GM23338 (cell line): ENCODE data around the gene USP2.

Source experiments
- CREB1 ChIP-seq: fragments of 250-450 bp; sonication (Bioruptor Pico); IDR thresholded peaks from 2 replicates; pipeline ENCODE4 v1.5.0; 2020; ENCODE audit warnings: low read depth, mild to moderate bottlenecking, moderate library complexity
- EZH2 ChIP-seq: fragments of 200-600 bp; sonication (generic); IDR thresholded peaks from one replicate; pipeline ENCODE4 v1.8.0; 2017; ENCODE audit warnings: antibody characterized with exemption, mild to moderate bottlenecking, low read depth; ENCODE audit not compliant: unreplicated experiment
- EZH2phosphoT487 ChIP-seq: fragments of 200-600 bp; sonication (generic); IDR thresholded peaks from one replicate; pipeline ENCODE4 v1.8.1; 2018; ENCODE audit warnings: antibody characterized with exemption; ENCODE audit not compliant: unreplicated experiment
- JUNB ChIP-seq: IDR thresholded peaks from one replicate; pipeline ENCODE4 v1.6.1; 2016; ENCODE audit warnings: antibody characterized with exemption; ENCODE audit not compliant: unreplicated experiment
- NANOG ChIP-seq: IDR thresholded peaks from 2 replicates; pipeline ENCODE4 v1.6.1; 2016; ENCODE audit warnings: antibody characterized with exemption, borderline replicate concordance
- POLR2AphosphoS5 ChIP-seq: IDR thresholded peaks from 2 replicates; pipeline ENCODE4 v1.6.1; 2016; ENCODE audit warnings: antibody characterized with exemption, low read depth
- TF ChIP-seq, protein P1 (sequence below), 2 experiments: fragments of 200-600 bp in 1 of 2; sonication (generic) in 1 of 2; conservative IDR thresholded peaks; 2 replicates each; pipeline versions ENCODE4 v1.5.1 to v1.6.1; 2016 to 2017; ENCODE audit warnings: antibody characterized with exemption in 2 of 2, low read depth in 2 of 2, mild to moderate bottlenecking in 2 of 2, moderate library complexity in 1 of 2
- TF ChIP-seq, protein P2 (sequence below): IDR thresholded peaks from one replicate; pipeline ENCODE4 v1.6.1; 2018; ENCODE audit warnings: antibody characterized with exemption; ENCODE audit not compliant: unreplicated experiment

DNA sequence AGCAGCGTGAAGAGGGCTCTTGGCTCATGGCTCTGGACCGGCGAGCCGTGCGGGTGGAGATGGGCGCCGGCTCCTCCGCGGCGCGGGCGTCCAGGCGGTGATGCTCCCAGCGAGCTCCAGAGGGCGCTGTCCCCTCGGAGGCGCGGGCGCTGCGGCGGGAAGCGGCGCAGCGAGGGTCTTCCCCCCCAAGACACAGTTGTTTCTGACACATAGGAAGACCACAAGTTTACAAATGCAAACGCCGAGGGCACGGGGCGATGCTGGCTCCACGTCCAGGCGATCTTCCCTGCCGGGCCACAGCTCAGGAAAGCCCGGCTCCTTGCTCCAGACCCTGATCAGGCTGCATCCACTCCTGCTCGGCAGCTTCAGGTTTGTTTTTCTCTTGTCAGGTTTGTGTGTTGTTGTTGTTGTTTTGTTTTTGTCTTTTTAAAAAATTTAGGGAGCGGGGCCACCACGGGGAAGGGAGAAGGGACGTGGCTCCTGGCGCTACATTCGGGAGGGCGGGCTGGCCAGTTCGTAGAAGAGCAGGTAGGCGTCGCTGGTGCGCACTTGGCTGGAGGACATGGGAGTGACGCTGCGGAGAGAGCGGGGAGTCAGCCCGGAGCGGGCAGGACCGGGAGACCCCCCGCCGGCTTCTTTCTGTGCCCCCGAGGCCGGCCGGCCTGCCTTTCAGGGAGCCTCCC, 25.0 kb downstream of the USP2 start:
- TF ChIP-seq EZH2phosphoT487, result no peak
- TF ChIP-seq, protein P1, sequence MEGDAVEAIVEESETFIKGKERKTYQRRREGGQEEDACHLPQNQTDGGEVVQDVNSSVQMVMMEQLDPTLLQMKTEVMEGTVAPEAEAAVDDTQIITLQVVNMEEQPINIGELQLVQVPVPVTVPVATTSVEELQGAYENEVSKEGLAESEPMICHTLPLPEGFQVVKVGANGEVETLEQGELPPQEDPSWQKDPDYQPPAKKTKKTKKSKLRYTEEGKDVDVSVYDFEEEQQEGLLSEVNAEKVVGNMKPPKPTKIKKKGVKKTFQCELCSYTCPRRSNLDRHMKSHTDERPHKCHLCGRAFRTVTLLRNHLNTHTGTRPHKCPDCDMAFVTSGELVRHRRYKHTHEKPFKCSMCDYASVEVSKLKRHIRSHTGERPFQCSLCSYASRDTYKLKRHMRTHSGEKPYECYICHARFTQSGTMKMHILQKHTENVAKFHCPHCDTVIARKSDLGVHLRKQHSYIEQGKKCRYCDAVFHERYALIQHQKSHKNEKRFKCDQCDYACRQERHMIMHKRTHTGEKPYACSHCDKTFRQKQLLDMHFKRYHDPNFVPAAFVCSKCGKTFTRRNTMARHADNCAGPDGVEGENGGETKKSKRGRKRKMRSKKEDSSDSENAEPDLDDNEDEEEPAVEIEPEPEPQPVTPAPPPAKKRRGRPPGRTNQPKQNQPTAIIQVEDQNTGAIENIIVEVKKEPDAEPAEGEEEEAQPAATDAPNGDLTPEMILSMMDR (conservative IDR thresholded peaks at IDR 0.05; ENCODE audit: low read depth in 2 of 2), result peak; percentile 83 to 94
- no peak for TF ChIP-seq POLR2AphosphoS5
- TF ChIP-seq EZH2, result no peak
- TF ChIP-seq, protein P2, sequence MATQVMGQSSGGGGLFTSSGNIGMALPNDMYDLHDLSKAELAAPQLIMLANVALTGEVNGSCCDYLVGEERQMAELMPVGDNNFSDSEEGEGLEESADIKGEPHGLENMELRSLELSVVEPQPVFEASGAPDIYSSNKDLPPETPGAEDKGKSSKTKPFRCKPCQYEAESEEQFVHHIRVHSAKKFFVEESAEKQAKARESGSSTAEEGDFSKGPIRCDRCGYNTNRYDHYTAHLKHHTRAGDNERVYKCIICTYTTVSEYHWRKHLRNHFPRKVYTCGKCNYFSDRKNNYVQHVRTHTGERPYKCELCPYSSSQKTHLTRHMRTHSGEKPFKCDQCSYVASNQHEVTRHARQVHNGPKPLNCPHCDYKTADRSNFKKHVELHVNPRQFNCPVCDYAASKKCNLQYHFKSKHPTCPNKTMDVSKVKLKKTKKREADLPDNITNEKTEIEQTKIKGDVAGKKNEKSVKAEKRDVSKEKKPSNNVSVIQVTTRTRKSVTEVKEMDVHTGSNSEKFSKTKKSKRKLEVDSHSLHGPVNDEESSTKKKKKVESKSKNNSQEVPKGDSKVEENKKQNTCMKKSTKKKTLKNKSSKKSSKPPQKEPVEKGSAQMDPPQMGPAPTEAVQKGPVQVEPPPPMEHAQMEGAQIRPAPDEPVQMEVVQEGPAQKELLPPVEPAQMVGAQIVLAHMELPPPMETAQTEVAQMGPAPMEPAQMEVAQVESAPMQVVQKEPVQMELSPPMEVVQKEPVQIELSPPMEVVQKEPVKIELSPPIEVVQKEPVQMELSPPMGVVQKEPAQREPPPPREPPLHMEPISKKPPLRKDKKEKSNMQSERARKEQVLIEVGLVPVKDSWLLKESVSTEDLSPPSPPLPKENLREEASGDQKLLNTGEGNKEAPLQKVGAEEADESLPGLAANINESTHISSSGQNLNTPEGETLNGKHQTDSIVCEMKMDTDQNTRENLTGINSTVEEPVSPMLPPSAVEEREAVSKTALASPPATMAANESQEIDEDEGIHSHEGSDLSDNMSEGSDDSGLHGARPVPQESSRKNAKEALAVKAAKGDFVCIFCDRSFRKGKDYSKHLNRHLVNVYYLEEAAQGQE, result no peak
- TF ChIP-seq CREB1 (CRISPR knock-in tag), result peak; percentile 77
- TF ChIP-seq JUNB, result no peak
- TF ChIP-seq NANOG, result no peak
